ENCODE measurements around the gene LMCD1.

The LMCD1 gene

DNA sequence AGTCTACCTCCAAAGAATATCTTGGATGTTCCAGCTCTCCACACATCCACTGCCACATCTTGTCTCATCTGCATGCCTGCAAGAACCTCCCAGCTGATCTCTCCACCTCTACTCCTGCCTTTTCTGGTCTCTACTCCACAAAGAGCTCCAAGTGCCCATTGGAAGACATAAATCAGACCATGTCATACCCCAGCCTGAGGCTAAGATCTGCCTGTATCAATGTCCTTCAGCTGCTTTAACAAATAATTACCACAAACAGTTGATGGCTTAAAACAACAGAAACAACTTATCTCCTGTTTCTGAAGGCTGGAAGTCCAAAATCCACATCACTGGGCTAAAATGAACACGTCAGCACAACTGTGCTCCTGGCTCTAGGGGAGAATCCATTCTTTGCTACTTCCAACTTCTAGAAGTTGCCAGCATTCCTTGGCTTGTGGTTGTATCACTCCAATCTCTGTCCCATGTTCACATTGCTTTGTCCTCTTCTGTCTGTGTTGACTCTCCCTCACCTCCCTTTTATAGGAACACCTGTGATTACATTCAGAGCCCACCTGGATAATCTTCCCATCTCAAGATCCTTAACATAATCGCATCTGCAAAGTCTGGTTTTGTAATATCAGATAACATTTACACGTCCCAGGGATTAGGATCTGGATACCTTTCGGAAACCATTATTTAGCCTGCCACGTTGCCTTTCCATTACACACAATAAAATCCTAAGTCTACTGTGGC lies 17.0 kb upstream of the LMCD1 start:
- no peak for DNase-seq

DNA sequence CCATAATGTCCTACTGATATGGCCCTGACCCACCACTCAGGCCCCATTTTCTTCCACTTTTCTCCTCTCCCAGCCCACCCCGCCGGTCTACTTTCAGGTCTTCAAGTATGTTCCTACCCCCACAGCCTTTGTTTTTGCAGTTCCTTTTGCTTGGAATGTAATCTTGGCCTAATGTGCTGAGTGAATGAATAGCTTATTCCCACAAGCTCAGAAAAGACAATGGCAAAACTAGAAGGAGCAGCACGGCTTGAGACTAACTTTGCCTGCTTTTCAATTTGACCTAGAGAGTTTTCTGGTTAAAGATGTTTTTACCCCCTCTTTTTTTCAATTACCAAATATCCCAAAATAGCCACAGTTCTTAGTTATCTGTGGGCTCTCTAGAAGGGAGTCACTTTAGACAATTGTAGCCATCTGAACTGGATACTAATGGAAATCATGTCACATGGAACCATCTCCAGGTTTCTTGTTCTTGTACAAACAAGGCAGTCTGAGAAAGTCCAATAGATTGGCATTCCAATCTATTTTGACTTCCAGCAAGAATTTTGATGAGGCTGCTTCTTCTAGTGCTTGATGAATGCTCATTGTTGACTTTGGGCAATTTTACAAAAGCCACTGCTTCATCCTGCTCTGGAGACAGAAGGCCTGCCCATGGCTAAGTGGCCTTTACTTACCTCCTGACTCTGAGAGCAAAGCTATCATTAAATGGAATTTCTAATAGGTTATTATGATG lies 16.3 kb upstream of the LMCD1 start:
- DNase-seq, result no peak

DNA sequence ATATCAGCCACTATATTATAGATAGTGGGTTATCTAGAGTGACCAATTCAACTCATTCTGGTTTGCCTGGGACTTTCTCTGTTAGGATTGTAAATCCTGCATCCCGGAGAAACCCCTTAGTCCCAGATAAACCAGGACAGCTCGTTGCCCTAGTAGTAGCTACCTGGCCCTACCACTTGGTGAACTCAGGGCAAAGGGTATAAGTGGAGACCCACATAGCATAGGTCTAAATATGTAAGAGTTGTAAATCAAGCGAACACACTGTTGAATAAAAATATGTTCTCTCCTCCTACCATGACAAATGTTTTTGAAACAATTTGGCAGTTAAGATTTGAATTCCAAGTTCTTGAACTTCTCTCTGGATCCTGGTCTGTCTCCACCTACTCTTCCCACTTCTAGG lies 15.7 kb upstream of the LMCD1 start:
- no peak for DNase-seq

DNA sequence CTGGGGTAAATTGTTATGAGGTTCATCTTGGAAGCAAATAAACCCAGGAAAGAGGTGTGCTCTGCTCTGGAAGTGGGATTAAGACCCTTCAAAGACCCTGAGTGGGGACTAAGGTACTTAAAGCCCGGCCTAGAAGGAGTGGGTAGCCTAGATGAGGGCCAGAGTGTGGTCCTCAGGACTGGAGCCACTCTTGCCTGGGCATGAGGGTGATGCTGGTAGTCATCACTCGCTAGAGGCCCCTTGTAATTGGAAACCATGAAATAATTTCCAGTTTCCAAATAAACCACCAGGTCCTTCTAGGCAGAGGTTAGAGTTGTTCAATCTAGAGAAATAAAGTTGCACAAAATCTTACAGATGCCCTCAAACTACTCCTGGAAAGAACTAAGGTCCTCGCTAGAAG lies 15.2 kb upstream of the LMCD1 start:
- DNase-seq, result no peak

DNA sequence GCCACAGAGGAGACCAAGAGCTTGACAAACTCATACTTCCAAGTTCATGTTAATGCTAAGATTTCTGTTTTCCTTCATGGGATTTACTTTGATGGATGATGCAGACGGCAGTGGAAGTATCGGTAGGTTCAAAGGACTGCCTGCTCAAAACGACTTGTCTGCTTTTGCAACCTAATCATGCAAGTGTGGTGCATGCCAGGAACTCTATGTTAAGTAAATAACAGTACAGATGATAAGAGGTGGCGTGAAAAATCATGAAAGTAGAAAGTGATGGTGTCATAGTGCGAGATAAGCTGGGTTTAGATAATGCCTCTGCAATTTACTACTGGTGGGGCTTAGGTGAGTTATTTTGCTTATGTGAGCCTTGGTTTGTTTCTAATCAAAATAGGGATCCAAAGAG lies 14.7 kb upstream of the LMCD1 start:
- DNase-seq, result no peak

DNA sequence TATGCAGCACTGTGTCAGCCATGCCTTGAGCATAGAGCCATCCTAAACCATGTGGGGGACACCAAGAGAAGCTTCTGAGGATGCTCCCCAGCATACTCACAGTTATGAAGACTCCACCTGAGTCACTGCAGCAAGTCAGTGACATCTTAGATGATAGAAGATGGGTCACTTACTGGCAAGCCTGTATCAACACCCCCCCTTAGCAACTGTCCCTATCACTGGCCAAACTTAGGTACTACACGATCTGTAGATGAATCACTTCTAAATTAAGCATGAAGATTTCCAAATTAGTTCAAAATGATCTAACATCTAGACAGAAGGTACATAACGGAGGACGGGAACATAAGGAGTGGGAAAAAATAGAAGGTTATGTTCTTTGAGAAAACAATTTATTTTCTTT lies 13.2 kb upstream of the LMCD1 start:
- DNase-seq, result no peak

DNA sequence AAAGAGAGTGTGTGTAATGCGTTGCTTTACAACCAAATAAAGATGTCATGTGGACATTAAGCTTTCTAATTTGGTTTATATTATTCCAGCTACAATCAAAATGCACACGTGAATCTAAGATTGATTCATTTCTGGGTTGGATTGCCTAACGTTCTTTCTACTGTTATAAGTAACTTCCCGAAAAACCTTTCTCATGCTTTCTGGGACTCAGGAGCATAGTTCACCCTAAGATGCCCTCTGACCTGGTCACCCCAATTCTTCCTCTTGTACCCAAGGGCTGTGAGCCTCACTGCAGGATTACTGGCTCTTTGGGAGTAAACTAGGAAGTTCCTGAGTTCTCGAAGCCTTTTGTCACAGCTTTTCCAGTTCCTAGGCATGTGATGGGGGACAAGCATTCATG lies 12.7 kb upstream of the LMCD1 start:
- no peak for DNase-seq

DNA sequence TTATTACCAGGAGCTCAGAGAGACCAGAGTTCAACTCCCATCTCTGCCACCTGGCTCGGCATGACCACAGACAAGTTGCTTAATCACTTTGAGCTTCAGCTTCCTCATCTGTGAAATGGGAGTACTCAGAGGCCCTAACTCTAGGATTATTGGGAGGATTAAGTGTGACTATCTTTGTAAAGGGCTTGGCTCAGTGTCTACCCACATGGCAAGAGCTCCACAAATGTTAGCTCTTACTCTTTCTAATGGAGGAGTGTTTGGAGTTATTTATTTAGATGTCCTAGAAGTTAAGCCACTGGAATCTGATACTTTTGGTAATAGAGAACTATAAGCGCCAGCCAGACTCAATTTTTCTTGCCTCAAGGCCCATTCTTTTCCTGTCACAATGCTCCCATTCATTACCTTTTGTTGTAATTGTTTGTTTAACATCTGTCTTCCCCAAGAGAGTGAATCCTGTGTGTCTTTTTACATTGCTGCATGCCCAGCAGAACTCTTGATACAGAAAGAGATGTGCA lies 12.3 kb upstream of the LMCD1 start:
- DNase-seq, result no peak

DNA sequence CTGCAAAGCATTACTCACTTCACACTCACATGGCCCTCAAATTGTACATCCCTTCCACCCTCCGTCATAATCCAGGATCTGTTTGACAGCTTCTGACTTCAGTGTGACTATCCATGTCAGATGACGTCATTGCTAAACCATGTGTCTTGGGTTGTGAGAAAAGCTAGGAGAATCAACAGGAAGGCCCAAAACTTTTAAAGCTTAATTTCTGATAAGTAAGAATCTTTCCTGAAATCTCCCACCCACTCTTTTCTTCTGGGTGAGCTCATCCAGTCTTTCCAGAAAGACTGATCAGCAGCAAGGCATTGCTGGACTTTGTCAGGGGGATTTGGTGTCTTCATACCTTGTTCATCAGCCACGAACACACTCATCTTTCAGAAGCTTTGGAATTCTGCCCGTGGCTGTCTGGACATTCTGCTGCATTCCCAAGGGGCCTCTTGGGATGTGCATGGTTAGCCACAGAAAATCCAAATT lies 11.5 kb upstream of the LMCD1 start:
- DNase-seq, result no peak

DNA sequence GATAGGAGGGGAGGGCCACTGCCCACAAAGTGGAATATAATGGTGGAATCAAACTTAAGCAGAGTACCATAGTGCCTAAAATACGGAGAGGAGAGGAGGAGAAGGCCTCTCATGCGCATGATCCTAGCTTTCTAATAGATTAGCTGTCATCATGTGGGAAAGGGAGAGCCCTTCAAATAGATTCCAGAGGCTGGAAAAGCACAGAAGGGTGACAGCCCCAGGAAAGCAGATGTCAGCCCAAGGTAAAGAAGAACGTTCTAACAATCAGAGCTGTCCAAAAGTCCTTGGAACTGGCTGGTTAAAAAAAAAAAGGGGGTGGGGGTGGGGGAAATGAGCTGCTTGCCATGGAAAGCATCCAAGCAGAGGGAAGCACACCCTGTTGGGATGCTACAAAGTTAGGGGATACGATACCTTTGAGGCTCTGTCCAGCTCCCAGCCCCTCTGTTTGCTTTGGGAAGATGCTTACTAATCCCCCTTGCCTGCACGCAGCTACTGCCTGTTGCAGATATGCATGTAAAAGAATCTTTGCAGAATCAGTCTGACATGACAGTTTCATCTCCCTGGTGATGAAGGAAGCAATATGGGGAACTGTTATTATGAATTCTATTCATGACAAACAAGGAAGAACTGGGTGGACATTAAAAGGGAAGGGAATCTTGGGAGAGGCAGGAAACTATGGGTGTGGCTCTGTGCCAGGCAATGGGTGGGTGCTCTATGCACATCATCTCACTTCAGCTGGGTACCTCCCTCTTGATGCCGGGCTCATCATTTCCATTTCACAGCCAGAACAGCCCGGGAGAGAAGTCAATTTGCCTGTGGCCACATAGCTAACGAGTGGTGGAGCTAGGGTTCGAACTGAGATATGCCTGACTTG lies 10.1 kb upstream of the LMCD1 start:
- no peak for DNase-seq

DNA sequence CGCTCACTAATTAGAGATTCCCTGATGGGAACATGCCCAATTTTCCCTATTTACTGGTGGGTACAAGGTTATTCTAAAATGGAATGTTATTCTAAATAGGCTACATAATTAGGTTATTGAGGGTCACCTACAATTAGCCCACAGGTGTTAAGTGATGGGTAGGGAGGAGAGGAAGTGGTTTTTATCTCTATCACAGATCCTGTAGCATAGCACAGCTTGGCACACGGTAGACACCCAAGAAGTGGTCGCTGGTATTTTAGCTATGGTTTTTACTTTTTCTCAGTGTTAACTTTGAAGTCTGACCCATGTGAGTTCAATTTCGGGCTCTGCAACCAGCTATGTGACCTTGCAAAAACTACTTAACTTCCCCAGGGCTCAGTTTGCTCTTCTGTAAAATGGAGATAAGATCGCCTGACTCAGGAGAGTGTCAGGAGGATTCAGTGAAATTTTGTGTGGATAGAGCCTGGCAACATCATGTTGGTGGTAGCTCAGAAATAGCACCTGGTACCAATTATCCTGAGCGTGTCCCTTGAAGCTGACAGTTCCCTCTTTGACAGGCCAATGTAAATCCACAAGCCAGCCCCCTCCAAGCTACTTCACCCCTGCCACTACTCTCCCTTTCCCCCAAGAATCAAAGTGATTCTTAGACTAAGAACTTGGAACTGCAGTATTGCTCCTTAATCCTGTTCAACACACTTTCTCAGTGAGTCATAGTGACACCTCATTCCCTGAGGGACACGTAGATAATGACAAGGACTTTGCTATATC lies 8.7 kb upstream of the LMCD1 start:
- no peak for DNase-seq

DNA sequence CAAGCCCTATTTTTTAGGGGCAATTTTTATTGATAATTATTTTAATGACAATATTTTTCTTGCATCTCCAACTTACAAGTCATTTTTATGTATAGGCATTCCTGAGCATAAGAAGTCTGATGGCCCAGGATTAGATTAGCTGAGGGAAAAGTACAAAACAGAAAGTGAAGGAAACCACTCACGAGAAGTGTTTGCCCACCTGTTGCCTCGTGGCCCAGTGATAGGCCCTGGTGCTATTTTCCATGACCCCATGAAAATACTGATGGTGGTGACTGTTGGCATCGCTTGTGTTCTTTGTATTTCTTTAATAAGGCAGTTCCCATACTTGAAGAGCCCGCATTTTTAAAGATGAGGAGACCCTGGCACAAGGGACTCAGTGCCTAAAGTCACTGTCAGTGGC lies 7.9 kb upstream of the LMCD1 start:
- DNase-seq, result no peak

DNA sequence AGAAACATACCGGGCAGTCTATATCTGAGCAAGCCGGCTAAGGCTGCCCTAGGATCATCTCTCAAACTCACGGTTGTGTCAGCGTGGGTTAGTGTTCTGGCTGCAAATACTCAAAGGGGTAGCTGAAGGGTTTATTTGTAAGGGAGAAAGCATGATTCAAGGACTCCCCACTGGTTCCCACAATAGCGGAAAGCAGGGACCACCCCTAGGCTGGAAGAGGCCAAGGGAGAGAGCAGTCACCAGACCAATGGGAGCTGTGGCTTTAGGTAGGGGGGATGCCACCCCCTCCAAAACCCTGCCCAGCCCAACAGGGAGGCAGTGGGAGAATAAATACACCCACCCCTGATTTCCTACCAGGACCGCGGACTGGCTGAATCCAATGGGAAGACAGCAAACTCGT lies 7.3 kb upstream of the LMCD1 start:
- DNase-seq, result no peak

DNA sequence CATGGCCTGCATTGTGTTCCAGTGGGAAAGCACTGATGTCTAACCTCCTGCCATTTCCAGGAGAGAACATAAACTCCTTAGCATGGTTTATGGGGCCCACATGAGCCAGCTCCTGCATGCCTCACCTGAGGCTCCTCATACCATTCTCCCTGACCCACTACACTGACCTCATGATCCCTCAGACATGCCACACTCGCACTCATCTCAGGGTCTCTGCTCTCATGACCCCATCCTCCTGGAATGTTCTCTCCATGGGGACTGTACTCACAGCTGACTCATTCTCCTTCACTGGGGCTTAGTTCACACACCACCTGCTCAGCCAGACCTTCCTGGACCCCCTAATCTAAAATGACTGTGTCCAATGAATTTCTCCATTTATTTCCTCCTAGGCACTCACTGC lies 4.0 kb upstream of the LMCD1 start:
- DNase-seq, result no peak

DNA sequence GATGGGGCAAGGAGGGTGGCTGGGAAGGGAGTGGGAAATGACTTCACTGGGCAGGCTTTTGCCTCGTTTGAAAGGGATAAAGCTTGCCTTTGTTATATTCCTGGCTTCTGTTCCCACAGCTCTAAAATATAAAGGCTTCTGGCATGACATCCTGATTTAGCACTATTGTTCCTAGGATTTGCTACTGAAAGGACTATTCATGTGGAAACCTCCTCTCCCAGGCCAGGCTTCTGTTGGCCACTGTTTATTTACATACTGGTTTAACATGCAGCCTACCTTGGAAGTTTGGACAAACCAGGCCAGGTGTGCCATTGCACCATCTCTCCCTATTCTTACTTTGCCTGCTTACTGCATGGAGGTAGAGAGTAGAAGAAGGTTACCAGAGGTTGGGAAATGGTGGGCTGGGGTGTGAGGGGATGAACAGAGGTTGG lies 2.4 kb upstream of the LMCD1 start:
- DNase-seq, result no peak

DNA sequence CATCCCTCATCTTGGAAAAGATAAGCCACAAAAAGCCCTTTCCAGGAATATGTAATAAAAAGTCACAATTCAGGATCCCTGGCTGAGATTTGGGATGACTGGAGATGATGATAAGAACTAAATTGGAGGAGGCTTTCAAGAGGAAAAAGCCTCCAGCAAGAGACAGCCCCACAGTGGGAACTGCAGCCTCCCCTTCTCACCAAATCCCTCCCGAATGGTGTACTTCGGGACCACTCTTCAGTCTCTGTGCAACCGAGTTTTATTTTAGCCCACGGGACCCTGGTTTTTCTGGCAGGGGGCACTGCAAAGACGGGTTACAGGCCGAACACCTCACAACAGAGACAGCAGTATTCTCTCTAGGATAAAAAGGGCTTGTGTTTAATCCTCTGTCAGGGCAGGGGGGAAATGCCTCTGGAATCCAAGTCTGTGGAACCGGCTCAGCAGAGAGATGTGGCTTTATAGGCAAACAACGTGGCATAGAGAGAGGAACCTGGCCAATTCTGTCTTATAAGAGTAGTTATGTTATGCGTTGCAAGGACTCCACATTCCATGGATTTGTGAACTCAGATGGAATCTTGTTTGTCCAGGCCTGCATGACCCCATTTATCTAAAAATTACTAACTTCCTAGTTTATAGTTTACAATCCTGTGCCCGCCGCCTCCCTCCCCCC lies 1.2 kb upstream of the LMCD1 start:
- DNase-seq, result no peak

DNA sequence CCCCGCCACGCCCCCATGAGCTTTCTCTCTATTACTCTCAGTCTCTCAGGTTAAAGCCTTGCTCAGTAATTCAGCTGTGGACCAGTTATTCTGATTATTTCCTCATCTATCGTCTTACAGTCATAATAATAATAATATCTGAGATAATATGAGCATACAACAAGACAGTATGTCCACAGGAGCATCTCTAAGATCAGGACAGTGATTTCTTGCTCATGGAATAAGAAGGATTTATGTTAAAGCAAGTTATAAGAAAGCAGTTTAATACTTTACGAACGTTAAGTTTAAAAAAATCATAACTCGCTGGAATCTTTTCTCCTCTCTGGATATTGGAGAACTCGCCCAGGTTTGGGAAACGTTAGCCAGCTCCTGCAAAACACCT lies 643 bp upstream of the LMCD1 start:
- DNase-seq, result no peak

DNA sequence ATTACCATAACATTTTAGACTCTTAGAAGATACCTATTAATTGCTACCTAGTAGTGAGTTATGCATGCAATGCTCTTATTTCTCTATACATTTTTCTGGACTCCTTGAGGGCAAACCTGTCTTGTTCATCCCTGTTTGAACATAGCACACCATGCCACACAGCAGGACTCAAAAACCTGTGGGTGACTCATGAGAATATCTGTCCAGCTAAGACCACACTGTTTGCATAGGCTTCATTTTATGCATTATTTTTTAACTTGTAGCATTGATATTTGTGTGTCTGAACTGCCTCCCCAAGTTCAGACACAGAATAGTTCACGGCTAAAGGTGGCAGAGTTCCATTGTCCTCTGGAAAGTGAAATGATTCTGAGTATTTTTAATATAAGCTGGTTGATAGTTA lies 1.8 kb downstream of the LMCD1 start:
- DNase-seq, result no peak

DNA sequence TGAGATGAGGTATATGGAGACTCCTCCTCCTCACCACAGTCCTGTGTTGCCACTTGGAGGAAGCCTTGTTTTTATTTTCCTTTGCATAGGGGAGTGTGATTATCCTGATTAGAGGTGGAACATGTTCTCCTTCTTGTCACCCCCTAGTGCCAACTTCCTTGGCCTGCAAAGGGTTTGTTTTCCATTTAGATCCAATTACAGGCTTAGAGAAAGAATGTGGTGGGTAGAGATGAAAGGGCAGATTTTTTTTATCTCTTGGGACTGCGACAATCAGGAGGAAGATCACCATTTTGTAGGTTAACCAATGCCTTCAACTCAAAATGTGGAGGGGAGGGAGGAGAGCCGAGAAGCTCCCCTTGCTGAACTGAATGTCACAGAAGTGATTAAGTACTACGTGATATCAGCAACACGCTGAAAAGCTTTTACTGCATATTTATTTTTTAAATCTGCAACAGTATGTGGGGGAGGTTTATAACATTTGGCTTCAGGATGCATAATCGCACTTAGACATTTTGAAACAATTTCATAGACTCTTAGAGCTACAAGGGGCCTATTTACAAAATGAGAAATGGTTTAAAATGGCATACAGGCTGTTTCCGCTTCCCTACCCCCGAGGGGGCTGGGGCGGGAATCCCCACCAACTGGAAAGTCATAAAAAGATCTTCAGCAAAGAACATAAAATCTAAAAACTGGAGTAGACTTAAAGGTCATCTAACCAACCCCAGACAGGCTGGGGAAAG lies 2.4 kb downstream of the LMCD1 start:
- no peak for DNase-seq

DNA sequence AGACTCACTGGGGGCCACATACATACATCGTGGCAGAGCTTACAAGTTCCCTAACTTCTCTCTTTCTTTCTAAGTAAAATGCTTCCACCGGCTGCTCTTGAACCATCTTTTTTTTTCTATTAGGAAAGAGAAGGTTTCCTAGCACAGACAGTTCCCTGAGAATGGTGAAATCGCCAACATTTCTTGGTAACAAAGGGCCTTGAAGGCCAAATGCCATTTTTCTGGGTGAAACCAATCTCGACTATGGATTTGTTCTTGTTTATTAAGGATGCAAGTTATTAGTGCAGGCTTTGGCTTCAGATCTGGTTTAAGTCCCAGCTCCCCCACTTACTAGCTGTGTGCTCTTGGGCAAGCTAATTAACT lies 3.0 kb downstream of the LMCD1 start:
- DNase-seq, result no peak

DNA sequence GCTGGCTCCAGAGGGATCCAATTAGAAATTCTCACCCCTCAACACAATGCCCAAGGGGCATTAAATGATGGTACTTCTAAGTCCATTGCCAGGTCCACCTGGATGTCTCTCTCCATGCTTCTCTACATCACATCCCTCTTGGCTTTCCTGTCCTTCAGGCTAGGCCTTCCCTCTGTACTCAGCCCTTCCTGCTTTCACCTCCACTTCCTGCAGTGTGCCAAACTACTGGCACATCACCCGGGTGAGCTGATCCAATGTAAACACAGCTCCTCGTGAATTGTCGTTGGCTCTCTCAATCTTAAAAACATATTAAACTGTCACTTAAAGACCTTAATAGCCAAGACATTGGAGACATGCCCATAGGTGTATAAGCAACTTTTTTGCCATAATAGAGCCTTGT lies 4.0 kb downstream of the LMCD1 start:
- DNase-seq, result no peak

Measured in NCI-H1436 treated with DMSO at 0.1 percent for 48 hours (cell line).